Right lobe of liver (tissue), 6 donors: ENCODE data around the gene CACNA2D3. TPM values are rescaled to one million over a fixed set of nuclear protein-coding genes. Genes with fewer than 3 reads are reported as not detected.

Experiments
- ATAC-seq, 4 donors: fragments of 200-7000 bp; cut with Tn5 transposase; one replicate each; pipeline ENCODE4 v1.9.1; 2020; ENCODE audit warnings: mild to moderate bottlenecking in 4 of 4, moderate library complexity in 4 of 4
- DNase-seq, 3 donors: peaks; one replicate each; pipeline ENCODE4 v3.0.0-alpha.2; 2020
- H3K27ac ChIP-seq, 3 donors: fragments of 200-600 bp; one replicate each; pipeline ENCODE4 v1.8.0; 2022
- H3K27me3 ChIP-seq, 2 donors: fragments of 200-600 bp; one replicate each; pipeline ENCODE4 v1.8.0; 2022
- H3K36me3 ChIP-seq, 4 donors: fragments of 200-600 bp; sonication (generic) in 1 of 4; one replicate each; pipeline versions ENCODE4 v1.5.1 to v1.8.0; 2017 to 2022; ENCODE audit warnings: control low read depth in 1 of 4
- H3K4me1 ChIP-seq, 4 donors: fragments of 200-600 bp; sonication (generic) in 1 of 4; one replicate each; pipeline versions ENCODE4 v1.5.1 to v1.8.0; 2017 to 2022; ENCODE audit warnings: control low read depth in 1 of 4
- H3K4me3 ChIP-seq, 3 donors: fragments of 200-600 bp; one replicate each; pipeline ENCODE4 v1.8.0; 2022
- H3K9me3 ChIP-seq, 4 donors: fragments of 200-600 bp; sonication (generic) in 1 of 4; one replicate each; pipeline versions ENCODE4 v1.5.1 to v1.8.0; 2017 to 2022; ENCODE audit warnings: control low read depth in 1 of 4
- POLR2A ChIP-seq: fragments of 450-650 bp; IDR thresholded peaks from one replicate; pipeline ENCODE4 v1.6.1; 2017; ENCODE audit warnings: antibody characterized with exemption, mild to moderate bottlenecking
- WGBS: methylation state at CpG from one replicate; pipeline ENCODE4 v1.1.6; 2018; ENCODE audit warnings: low coverage, low lambda C conversion rate; ENCODE audit not compliant: insufficient coverage; ENCODE audit errors: missing lambda C conversion rate; 5-methylcytosine and 5-hydroxymethylcytosine counted together
- intact Hi-C, 2 donors: fragments of 100-400 bp; cut with DNase I; formaldehyde crosslinking; loops; one replicate each; pipeline versions ENCODE4 v1.11.2 to v1.14.1; 2022
- total RNA-seq, 6 experiments: library from RNA; depleted of rRNA in 2 of 6; stranded (reverse); fragments of >200 nt in 2 of 6; fragmentation: NEBNext Ultra II Directional in 3 of 6; extraction: Animal tissue kit (Norgen Biotek cat#: 25700) in 3 of 6; gene quantifications; one replicate each; pipeline versions ENCODE4 v1.1.0 to v1.2.4, GENCODE V29; 2016 to 2023
- TF ChIP-seq, protein P1 (sequence below), 4 donors: fragments of 200-600 bp in 3 of 4; fragments of 450-650 bp in 1 of 4; IDR thresholded peaks; one replicate each; pipeline versions ENCODE4 v1.5.1 to v1.8.0; 2016 to 2022; ENCODE audit warnings: antibody characterized with exemption in 4 of 4, mild to moderate bottlenecking in 2 of 4
- donor health status: DM: no; HTN: yes; CAD: no.
- donor health status: DM: no; HTN: no; CAD: no.
- donor health status: DM: no; HTN: no; CAD: no.
- donor health status: DM: no; HTN: yes; CAD: no.
- donor health status: DM: no; HTN: yes; CAD: no.

Gene CACNA2D3
- total RNA-seq, 6 experiments from 2014 or later, result 0.28 to 0.87 TPM; not detected in 4

DNA sequence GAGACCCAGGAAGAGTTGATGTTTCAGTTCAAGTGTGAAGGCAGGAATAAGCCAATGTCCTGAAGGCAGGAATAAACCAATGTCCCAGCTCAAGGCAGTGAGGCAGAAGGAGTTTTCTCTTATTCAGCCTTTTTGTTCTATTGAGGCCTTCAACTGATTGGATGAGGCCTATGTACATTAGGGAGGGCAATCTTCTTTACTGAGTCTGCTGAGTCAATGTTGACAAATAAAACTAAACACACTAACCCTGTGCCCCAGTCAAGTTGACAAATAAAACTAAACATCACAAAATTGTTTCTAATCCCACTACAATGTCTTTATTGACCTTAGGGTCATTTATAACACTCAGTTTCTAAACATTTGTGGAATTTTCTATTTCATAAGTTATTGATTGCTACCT, 100.0 kb downstream of the CACNA2D3 start:
- H3K36me3 ChIP-seq, result no peaks in the 10 kb centered on the region
- H3K4me1 ChIP-seq, result no peaks in the 10 kb centered on the region
- ATAC-seq (peak in 2 of 4 donors; percentile 28 to 40), DNase-seq (no peak)
- no peak overlapping the region for H3K27ac ChIP-seq
- intact Hi-C loops, result no loop called here
- TF ChIP-seq, protein P1, sequence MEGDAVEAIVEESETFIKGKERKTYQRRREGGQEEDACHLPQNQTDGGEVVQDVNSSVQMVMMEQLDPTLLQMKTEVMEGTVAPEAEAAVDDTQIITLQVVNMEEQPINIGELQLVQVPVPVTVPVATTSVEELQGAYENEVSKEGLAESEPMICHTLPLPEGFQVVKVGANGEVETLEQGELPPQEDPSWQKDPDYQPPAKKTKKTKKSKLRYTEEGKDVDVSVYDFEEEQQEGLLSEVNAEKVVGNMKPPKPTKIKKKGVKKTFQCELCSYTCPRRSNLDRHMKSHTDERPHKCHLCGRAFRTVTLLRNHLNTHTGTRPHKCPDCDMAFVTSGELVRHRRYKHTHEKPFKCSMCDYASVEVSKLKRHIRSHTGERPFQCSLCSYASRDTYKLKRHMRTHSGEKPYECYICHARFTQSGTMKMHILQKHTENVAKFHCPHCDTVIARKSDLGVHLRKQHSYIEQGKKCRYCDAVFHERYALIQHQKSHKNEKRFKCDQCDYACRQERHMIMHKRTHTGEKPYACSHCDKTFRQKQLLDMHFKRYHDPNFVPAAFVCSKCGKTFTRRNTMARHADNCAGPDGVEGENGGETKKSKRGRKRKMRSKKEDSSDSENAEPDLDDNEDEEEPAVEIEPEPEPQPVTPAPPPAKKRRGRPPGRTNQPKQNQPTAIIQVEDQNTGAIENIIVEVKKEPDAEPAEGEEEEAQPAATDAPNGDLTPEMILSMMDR (IDR thresholded peaks at IDR 0.05), result no peak
- TF ChIP-seq POLR2A, result no peak
- no peaks in the 10 kb centered on the region for H3K9me3 ChIP-seq
- H3K4me3 ChIP-seq, result no peak overlapping the region
- H3K27me3 ChIP-seq, result no peaks in the 10 kb centered on the region

GRCh38 chr3:54223063-54223462, 100.7 kb downstream of the CACNA2D3 start:
- no peak for TF ChIP-seq POLR2A
- TF ChIP-seq, protein P1 (IDR thresholded peaks at IDR 0.05), result no peak
- H3K9me3 ChIP-seq, result no peaks in the 10 kb centered on the region
- H3K36me3 ChIP-seq, result no peaks in the 10 kb centered on the region
- intact Hi-C loops, result no loop called here
- H3K4me3 ChIP-seq, result no peak overlapping the region
- ATAC-seq (no peak), DNase-seq (no peak)
- no peak overlapping the region for H3K27ac ChIP-seq
- no peaks in the 10 kb centered on the region for H3K27me3 ChIP-seq
- H3K4me1 ChIP-seq, result no peaks in the 10 kb centered on the region
- WGBS, result 74% methylated on average over 3 of the region's 3 CpGs

DNA sequence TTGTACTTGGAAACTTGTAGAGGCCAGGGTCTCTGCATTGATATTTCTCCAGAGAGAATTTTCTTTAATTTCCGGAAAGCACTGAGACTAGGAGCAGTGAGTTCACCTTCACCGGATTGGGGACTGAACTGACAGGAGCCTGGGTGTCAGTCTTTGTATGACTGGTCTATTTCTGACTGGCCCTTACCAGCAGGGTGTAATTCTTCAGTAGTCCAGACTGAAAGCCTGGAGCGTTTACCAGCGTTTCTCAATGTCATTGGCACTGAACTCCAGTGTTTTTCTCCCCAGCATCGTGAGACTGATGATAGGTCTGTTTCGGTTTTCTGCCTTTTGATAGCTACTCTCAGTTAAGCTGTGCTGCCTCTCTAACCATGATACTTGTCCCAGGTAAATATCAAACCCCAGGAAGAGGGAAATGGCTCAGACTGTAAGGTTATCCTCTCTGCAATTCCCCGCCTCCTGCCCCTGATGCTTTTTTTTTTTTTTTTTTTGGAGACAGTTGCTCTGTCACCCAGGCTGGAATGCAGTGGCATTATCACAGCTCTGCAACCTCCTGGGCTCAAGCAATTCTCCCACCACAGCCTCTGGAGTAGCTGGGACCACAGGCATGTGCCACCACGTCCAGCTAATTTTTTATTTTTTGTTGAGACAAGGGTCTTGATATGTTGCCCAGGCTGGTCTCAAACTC, 103.6 kb downstream of the CACNA2D3 start:
- no peaks in the 10 kb centered on the region for H3K27me3 ChIP-seq
- no peaks in the 10 kb centered on the region for H3K4me1 ChIP-seq
- H3K9me3 ChIP-seq, result no peaks in the 10 kb centered on the region
- TF ChIP-seq POLR2A, result no peak
- TF ChIP-seq, protein P1 (IDR thresholded peaks at IDR 0.05), result no peak
- ATAC-seq (no peak), DNase-seq (no peak)
- H3K36me3 ChIP-seq, result no peaks in the 10 kb centered on the region
- H3K27ac ChIP-seq, result no peak overlapping the region
- no peak overlapping the region for H3K4me3 ChIP-seq
- intact Hi-C loops, result no loop called here
- 57% methylated on average over 8 of the region's 8 CpGs for WGBS

DNA sequence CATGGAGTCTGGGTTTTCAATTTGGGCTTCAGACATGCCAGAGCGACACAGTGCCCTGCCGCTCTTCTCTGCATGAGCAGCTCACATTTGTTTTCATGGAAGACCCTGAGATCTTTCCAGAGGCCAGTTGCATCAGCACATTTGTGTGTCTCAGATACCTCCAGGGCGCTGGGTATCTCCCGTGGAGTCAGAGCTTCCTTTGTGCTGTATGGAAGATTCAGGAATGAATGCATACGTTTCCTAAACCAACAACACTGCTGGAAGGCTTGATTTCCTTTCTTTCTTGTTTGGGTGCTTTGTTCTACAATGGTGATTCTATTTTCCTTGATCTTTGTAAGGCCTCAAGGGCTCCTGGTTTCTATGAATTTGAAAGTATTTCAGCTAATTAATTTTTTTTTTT, 106.5 kb downstream of the CACNA2D3 start:
- H3K9me3 ChIP-seq, result no peaks in the 10 kb centered on the region
- H3K27ac ChIP-seq, result no peak overlapping the region
- intact Hi-C loops, result no loop called here
- WGBS, result 79% methylated on average over 2 of the region's 5 CpGs
- no peak for TF ChIP-seq POLR2A
- TF ChIP-seq, protein P1 (IDR thresholded peaks at IDR 0.05), result no peak
- no peaks in the 10 kb centered on the region for H3K4me1 ChIP-seq
- no peaks in the 10 kb centered on the region for H3K36me3 ChIP-seq
- H3K4me3 ChIP-seq, result no peak overlapping the region
- H3K27me3 ChIP-seq, result no peaks in the 10 kb centered on the region
- DNase-seq (no peak), ATAC-seq (no peak)

- no peak for DNase-seq
- H3K27me3 ChIP-seq, result no peaks in the 10 kb centered on the region
- ATAC-seq, result no peak
- 77% methylated on average over 4 of the region's 4 CpGs for WGBS
- no peak overlapping the region for H3K27ac ChIP-seq
- H3K4me3 ChIP-seq, result no peak overlapping the region
- no peaks in the 10 kb centered on the region for H3K36me3 ChIP-seq
- intact Hi-C loops, result no loop called here
- no peaks in the 10 kb centered on the region for H3K4me1 ChIP-seq
- no peak for TF ChIP-seq POLR2A
- TF ChIP-seq, protein P1 (IDR thresholded peaks at IDR 0.05), result no peak
- no peaks in the 10 kb centered on the region for H3K9me3 ChIP-seq
Measured at GRCh38 chr3:54232618-54233017, 110.3 kb downstream of the CACNA2D3 start.
